Endothelial cell (in vitro differentiated cells): ENCODE results near the gene IQCB1. TPM values are rescaled to one million over a fixed set of nuclear protein-coding genes. Genes with fewer than 3 reads are reported as not detected.

Source experiments
- DNase-seq: peaks from one replicate; pipeline ENCODE4 v3.0.0; 2021; ENCODE audit warnings: low spot score
- H3K27ac Mint-ChIP-seq: one replicate; pipeline ENCODE4 v1.8.0; 2021; ENCODE audit warnings: mixed read lengths, inconsistent platforms; ENCODE audit not compliant: unreplicated experiment
- H3K27me3 Mint-ChIP-seq: one replicate; pipeline ENCODE4 v1.8.0; 2021; ENCODE audit warnings: mild to moderate bottlenecking, moderate library complexity, mixed read lengths, inconsistent platforms; ENCODE audit not compliant: unreplicated experiment
- H3K36me3 Mint-ChIP-seq: one replicate; pipeline ENCODE4 v1.8.0; 2021; ENCODE audit warnings: mild to moderate bottlenecking, low read depth, mixed read lengths, inconsistent platforms; ENCODE audit not compliant: unreplicated experiment
- H3K4me1 Mint-ChIP-seq: one replicate; pipeline ENCODE4 v1.8.0; 2021; ENCODE audit warnings: mild to moderate bottlenecking, mixed read lengths, inconsistent platforms; ENCODE audit not compliant: unreplicated experiment
- H3K4me3 Mint-ChIP-seq: one replicate; pipeline ENCODE4 v1.8.0; 2021; ENCODE audit warnings: mild to moderate bottlenecking, mixed read lengths, inconsistent platforms; ENCODE audit not compliant: unreplicated experiment
- H3K9me3 Mint-ChIP-seq: one replicate; pipeline ENCODE4 v1.8.0; 2021; ENCODE audit warnings: mixed read lengths, inconsistent platforms; ENCODE audit not compliant: unreplicated experiment
- total RNA-seq: library from RNA; stranded (reverse); fragmentation: NEBNext Ultra II Directional; extraction: Animal tissue kit (Norgen Biotek cat#: 25700); gene quantifications from one replicate; pipeline ENCODE4 v1.2.1, GENCODE V29; 2021; ENCODE audit not compliant: unreplicated experiment
- TF ChIP-seq, protein P1 (sequence below): fragments of 200-600 bp; sonication (generic); IDR thresholded peaks from one replicate; pipeline ENCODE4 v1.5.0; 2021; ENCODE audit warnings: antibody characterized with exemption; ENCODE audit not compliant: unreplicated experiment

The IQCB1 gene
- total RNA-seq, 1 donor from 2014 or later: 22.5 TPM

DNA sequence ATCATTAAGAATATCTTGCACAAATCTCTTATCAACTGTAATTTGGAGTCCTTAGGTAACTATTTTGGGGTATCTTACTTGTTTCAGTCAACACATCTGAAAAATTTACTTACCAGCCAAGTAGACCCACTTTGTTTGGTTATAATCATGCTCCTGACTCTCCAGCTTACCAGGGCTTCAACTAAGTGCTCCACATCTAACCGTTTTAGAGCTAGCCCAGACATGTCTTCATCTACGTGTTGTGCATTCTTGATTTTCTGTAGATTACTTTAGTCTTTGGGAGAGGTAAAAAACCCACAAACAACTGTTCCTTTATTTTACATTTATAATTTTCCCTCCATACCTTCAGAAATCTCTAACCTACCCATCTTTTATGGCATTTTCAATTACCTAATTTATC, 17.4 kb upstream of the IQCB1 start:
- TF ChIP-seq, protein P1, sequence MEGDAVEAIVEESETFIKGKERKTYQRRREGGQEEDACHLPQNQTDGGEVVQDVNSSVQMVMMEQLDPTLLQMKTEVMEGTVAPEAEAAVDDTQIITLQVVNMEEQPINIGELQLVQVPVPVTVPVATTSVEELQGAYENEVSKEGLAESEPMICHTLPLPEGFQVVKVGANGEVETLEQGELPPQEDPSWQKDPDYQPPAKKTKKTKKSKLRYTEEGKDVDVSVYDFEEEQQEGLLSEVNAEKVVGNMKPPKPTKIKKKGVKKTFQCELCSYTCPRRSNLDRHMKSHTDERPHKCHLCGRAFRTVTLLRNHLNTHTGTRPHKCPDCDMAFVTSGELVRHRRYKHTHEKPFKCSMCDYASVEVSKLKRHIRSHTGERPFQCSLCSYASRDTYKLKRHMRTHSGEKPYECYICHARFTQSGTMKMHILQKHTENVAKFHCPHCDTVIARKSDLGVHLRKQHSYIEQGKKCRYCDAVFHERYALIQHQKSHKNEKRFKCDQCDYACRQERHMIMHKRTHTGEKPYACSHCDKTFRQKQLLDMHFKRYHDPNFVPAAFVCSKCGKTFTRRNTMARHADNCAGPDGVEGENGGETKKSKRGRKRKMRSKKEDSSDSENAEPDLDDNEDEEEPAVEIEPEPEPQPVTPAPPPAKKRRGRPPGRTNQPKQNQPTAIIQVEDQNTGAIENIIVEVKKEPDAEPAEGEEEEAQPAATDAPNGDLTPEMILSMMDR: no peak
- no peaks in the 10 kb centered on the region for H3K4me1 Mint-ChIP-seq
- H3K9me3 Mint-ChIP-seq: no peaks in the 10 kb centered on the region
- no peaks in the 10 kb centered on the region for H3K27me3 Mint-ChIP-seq
- no peak overlapping the region for H3K27ac Mint-ChIP-seq
- H3K4me3 Mint-ChIP-seq: no peak overlapping the region
- no peak for DNase-seq
- H3K36me3 Mint-ChIP-seq: no peaks in the 10 kb centered on the region

DNA sequence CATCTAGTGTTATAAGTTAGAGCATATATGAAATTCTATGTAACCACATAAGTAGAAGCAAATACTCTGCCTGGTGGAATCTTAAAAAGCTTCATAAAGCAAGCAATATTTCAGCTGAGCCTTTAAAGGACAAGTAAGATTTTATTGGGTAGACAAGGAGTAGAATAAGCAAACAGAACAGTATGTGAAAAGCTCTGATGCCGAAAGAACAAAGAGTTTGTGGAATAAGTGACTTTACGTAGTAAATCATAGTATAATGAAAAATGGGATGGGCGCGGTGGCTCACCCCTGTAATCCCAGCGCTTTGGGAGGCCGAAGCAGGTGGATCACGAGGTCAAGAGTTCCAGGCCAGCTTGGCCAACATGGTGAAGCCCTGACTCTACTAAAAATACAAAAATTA, 10.0 kb upstream of the IQCB1 start:
- H3K36me3 Mint-ChIP-seq: no peaks in the 10 kb centered on the region
- TF ChIP-seq, protein P1: no peak
- H3K9me3 Mint-ChIP-seq: no peaks in the 10 kb centered on the region
- H3K4me3 Mint-ChIP-seq: no peak overlapping the region
- no peak overlapping the region for H3K27ac Mint-ChIP-seq
- no peaks in the 10 kb centered on the region for H3K4me1 Mint-ChIP-seq
- H3K27me3 Mint-ChIP-seq: no peaks in the 10 kb centered on the region
- DNase-seq: no peak

DNA sequence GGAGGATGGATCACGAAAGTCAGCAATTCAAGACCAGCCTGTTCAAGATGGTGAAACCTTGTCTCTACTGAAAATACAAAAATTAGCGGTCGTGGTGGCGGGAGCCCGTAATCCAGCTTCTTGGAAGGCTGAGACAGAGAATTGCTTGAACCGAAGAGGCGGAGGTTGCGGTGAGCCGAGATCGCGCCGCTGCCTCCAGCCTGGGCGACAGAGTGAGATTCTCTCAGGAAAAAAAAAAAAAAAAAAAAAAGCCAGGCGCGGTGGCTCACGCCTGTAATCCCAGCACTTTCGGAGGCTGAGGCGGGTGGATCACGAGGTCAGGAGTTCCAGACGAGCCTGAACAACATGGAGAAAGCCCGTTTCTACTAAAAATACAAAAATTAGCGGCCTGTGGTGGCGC, 5.1 kb upstream of the IQCB1 start:
- no peaks in the 10 kb centered on the region for H3K9me3 Mint-ChIP-seq
- H3K36me3 Mint-ChIP-seq: no peaks in the 10 kb centered on the region
- peaks cover 5% of the 10 kb centered on the region for H3K4me1 Mint-ChIP-seq
- peaks cover 6% of the 10 kb centered on the region for H3K27me3 Mint-ChIP-seq
- DNase-seq: no peak
- no peak overlapping the region for H3K4me3 Mint-ChIP-seq
- TF ChIP-seq, protein P1: no peak
- H3K27ac Mint-ChIP-seq: no peak overlapping the region

DNA sequence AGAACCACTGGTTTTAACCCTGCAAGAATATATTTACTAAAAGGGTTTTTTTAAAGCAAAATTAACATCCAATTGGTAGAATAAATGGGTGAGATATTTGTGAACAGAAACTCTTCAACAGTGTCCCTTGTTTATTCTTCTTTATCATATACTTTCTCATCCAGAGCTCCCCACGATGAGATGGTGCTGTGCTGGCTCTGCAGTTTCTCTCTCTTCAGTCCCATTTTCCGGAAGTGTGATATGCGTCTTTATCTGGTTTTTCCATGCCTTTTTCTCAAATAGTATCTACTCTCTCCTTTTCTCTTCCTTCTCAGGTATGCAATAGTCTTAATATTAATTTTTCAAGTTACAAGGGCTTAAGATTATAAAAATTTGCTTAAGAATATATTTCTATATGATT, 1.6 kb upstream of the IQCB1 start:
- H3K27me3 Mint-ChIP-seq: peaks cover 6% of the 10 kb centered on the region
- TF ChIP-seq, protein P1: no peak
- H3K36me3 Mint-ChIP-seq: peaks cover 5% of the 10 kb centered on the region
- no peaks in the 10 kb centered on the region for H3K9me3 Mint-ChIP-seq
- H3K4me1 Mint-ChIP-seq: peaks cover 13% of the 10 kb centered on the region
- H3K27ac Mint-ChIP-seq: no peak overlapping the region
- DNase-seq: no peak
- H3K4me3 Mint-ChIP-seq: no peak overlapping the region

DNA sequence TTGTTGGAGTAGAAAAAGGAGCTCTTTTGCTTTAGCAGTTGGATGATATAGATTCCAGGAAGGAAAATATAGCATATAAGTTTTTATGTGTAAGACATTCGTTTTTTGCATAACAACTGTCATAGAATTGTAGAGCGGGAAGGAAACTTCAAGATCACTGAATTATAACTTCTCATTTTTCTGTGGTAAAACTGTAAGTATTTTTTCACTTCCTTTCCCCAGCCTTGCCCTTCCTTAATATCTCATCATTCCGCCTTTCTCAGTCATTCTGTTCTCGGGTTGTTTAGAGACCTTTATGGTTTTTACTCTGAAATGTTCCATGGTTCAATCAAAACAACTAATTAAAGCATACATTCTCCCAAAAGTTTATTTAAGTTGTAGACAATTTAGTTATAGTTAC, 1.2 kb upstream of the IQCB1 start:
- Mint-ChIP-seq H3K36me3 (peaks cover 7% of the 10 kb centered on the region), H3K27ac (no peak overlapping the region), H3K27me3 (peaks cover 6% of the 10 kb centered on the region), H3K9me3 (no peaks in the 10 kb centered on the region), H3K4me1 (peaks cover 13% of the 10 kb centered on the region), H3K4me3 (no peak overlapping the region)
- TF ChIP-seq, protein P1: no peak
- DNase-seq: no peak
